ENCODE results near the gene PJA1.
A peak's percentile ranks its signal among the peaks of the same experiment; 100 is the strongest.

PJA1 gene

GRCh38 chrX:69173906-69174305, 8.7 kb upstream of the PJA1 start:
- TF ChIP-seq, protein P1, sequence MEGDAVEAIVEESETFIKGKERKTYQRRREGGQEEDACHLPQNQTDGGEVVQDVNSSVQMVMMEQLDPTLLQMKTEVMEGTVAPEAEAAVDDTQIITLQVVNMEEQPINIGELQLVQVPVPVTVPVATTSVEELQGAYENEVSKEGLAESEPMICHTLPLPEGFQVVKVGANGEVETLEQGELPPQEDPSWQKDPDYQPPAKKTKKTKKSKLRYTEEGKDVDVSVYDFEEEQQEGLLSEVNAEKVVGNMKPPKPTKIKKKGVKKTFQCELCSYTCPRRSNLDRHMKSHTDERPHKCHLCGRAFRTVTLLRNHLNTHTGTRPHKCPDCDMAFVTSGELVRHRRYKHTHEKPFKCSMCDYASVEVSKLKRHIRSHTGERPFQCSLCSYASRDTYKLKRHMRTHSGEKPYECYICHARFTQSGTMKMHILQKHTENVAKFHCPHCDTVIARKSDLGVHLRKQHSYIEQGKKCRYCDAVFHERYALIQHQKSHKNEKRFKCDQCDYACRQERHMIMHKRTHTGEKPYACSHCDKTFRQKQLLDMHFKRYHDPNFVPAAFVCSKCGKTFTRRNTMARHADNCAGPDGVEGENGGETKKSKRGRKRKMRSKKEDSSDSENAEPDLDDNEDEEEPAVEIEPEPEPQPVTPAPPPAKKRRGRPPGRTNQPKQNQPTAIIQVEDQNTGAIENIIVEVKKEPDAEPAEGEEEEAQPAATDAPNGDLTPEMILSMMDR (IDR thresholded peaks at IDR 0.05; ENCODE audit: low read depth, low read length) = no peak
- no peak overlapping the region for H3K4me3 ChIP-seq (replicated peaks in 1 of 2; ENCODE audit: low read depth in 2 of 2, low read length in 2 of 2)
- no peak for DNase-seq (ENCODE audit: low read depth in 2 of 2)

DNA sequence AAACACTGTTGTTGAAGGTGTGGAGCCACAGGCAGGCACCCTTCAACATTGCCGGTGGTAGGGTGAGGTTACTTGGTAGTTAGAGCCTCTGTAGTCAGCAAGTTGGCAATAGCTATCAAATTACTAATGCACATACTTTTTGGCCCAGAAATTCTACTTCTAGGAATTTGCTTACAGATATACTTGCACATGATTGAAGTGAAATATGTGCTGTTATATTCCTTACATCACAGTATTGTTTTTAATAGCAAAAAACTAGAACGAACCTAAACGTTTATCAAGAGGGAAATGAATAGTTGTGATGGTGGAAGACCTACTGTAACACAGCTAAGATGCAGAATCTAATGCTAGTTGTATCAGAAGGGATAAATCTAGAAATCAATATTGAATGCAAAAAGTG, 7.7 kb upstream of the PJA1 start:
- DNase-seq (ENCODE audit: low read depth in 2 of 2) = no peak
- no peak overlapping the region for H3K4me3 ChIP-seq (replicated peaks in 1 of 2; ENCODE audit: low read depth in 2 of 2, low read length in 2 of 2)
- TF ChIP-seq, protein P1 (IDR thresholded peaks at IDR 0.05; ENCODE audit: low read depth, low read length) = no peak

DNA sequence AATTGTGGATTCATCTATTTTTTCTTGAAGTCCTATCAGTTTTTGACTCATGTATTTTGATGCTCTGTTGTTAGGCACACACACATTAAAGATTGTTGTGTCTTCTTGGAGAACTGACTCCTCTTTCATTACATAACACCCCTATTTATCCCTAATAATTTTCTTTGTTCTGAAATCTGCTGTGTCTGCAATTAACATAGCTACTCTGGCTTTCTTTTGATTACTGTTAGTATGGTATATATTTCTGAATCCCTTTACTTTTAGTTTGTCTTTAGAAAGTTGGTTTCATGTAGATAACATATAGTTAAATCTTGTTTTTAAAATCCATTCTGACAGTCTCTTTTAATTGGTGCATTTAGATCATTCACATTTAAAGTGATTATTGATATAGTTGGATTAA, 5.1 kb upstream of the PJA1 start:
- DNase-seq (ENCODE audit: low read depth in 2 of 2) = no peak
- TF ChIP-seq, protein P1 (IDR thresholded peaks at IDR 0.05; ENCODE audit: low read depth, low read length) = no peak

DNA sequence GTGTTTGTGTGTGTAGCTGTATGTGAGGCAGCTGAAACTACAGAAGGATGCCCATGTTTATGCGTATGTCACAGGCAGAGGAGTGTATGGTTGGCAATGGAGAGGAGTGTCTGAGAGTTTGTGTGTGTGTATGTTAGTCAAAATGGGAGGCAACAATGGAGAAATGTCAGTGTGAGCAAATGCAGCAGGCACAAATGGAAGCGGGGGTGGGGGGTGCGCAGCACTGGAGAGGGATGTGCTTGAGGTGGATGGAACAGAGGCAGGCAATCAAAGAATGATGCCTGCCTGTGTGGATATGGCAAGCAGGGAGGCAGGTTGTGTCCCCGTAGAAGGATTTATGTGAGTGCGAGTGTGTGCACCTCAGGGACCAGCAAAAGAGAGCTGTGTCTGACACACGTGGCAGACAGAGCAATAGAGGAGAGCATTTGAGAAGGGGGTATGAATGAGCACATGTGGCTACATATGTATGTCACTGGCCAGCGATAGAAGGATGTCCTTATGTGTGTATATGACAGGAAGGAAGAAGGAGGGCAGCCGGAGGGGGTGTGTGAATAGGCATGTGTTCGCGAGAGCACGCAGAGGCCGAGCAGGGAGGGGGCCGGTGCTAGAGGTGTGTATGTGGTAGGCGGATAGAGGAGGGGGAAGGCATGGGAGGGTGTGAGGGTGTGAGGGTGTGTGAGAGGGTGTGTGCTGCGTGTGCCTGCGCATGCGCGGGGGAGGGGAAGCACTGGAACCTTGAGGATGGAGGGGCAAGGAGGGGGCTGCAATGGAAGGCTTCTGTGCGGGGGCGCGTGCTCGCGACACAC, 1.1 kb downstream of the PJA1 start:
- H3K4me3 ChIP-seq (replicated peaks in 1 of 2; ENCODE audit: low read depth in 2 of 2, low read length in 2 of 2) = peak overlapping the region; percentile 75 to 78
- TF ChIP-seq, protein P1 (IDR thresholded peaks at IDR 0.05; ENCODE audit: low read depth, low read length) = no peak
- peak; percentile 10 to 13 for DNase-seq (ENCODE audit: low read depth in 2 of 2)

More for the DNA sequence above, 5.1 kb upstream of the PJA1 start:
- H3K4me3 ChIP-seq (replicated peaks in 1 of 2; ENCODE audit: low read depth in 2 of 2, low read length in 2 of 2) = no peak overlapping the region

- no peak overlapping the region for H3K4me3 ChIP-seq (replicated peaks in 1 of 2; ENCODE audit: low read depth in 2 of 2, low read length in 2 of 2)
- DNase-seq (ENCODE audit: low read depth in 2 of 2) = no peak
- TF ChIP-seq, protein P1 (IDR thresholded peaks at IDR 0.05; ENCODE audit: low read depth, low read length) = no peak
These were observed 2.8 kb downstream of the PJA1 start for GRCh38 chrX:69162361-69162865.

DNA sequence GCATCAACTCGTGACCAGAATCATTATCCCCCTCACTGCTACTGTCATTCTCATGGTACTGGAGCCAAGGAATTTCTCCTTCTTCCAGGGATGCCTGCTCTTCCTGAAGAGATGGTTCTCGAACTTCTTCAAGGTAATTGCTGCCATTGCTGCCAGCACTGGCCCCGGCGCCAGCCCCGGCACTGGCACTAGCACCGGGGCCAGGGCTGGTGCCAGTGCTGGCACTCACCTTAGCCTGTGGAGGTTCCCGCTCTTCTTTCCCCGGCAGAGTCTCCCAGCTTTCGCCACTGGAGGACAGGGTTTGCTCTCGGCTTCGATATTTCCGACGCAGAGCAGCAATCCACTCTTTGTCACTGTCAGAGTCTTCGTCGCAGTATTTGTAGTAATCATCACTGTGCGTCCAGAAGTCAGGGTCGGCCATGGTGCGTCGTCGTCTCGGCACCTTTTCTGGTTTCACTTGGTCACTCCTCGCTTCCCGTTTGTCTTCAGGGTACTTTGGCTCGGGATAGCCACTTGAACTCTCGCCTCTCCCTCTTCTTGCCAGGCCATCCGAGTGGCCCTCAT, 3.4 kb downstream of the PJA1 start:
- no peak overlapping the region for H3K4me3 ChIP-seq (replicated peaks in 1 of 2; ENCODE audit: low read depth in 2 of 2, low read length in 2 of 2)
- no peak for DNase-seq (ENCODE audit: low read depth in 2 of 2)
- TF ChIP-seq, protein P1 (IDR thresholded peaks at IDR 0.05; ENCODE audit: low read depth, low read length) = no peak
